GM23338 (cell line): ENCODE data around the gene SOAT1. TPM values are rescaled to one million over a fixed set of nuclear protein-coding genes. Genes with fewer than 3 reads are reported as not detected.

Source experiments
- ATAC-seq: fragments of 200-7000 bp; cut with Tn5 transposase; 3 replicates; pipeline ENCODE4 v1.9.1; 2020
- DNase-seq: peaks from one replicate; pipeline ENCODE4 v3.0.0-alpha.2; 2015; ENCODE audit warnings: low spot score
- H2AFZ ChIP-seq: fragments of 200-600 bp; sonication (generic); 2 replicates; pipeline ENCODE4 v1.8.0; 2016; ENCODE audit warnings: antibody characterized with exemption, mild to moderate bottlenecking, moderate library complexity
- H3F3A ChIP-seq: fragments of 200-600 bp; sonication (generic); replicated peaks from 2 replicates; pipeline ENCODE4 v1.8.0; 2017; ENCODE audit warnings: antibody characterized with exemption, mixed run types, low read depth
- H3K27ac ChIP-seq: fragments of 200-600 bp; sonication (generic); 2 replicates; pipeline ENCODE4 v1.6.1; 2016; ENCODE audit warnings: low read depth
- H3K27me3 ChIP-seq: fragments of 200-600 bp; sonication (generic); 2 replicates; pipeline ENCODE4 v1.8.0; 2016; ENCODE audit warnings: mild to moderate bottlenecking, mixed run types, moderate library complexity; ENCODE audit not compliant: insufficient read depth
- H3K36me3 ChIP-seq: fragments of 200-600 bp; sonication (generic); 2 replicates; pipeline ENCODE4 v1.8.0; 2016; ENCODE audit warnings: mild to moderate bottlenecking; ENCODE audit not compliant: insufficient read depth
- H3K4me1 ChIP-seq: fragments of 200-600 bp; sonication (generic); 2 replicates; pipeline ENCODE4 v1.8.0; 2016; ENCODE audit warnings: mild to moderate bottlenecking, moderate library complexity; ENCODE audit not compliant: insufficient read depth
- H3K4me2 ChIP-seq: fragments of 200-600 bp; sonication (generic); 2 replicates; pipeline ENCODE4 v1.7.1; 2017; ENCODE audit warnings: mixed run types
- H3K4me3 ChIP-seq: fragments of 200-600 bp; sonication (generic); 2 replicates; pipeline ENCODE4 v1.6.1; 2016; ENCODE audit warnings: mixed run types
- H3K79me2 ChIP-seq: fragments of 200-600 bp; sonication (generic); replicated peaks from 2 replicates; pipeline ENCODE4 v1.8.0; 2017; ENCODE audit warnings: mild to moderate bottlenecking; ENCODE audit not compliant: insufficient read depth
- H3K9me2 ChIP-seq: fragments of 200-600 bp; sonication (generic); 2 replicates; pipeline ENCODE4 v1.8.0; 2017; ENCODE audit not compliant: insufficient read depth
- H4K20me1 ChIP-seq: fragments of 200-600 bp; sonication (generic); replicated peaks from 2 replicates; pipeline ENCODE4 v1.8.0; 2017; ENCODE audit warnings: mild to moderate bottlenecking; ENCODE audit not compliant: insufficient read depth
- H3K27ac Mint-ChIP-seq: 2 replicates; pipeline ENCODE4 v1.8.0; 2020; ENCODE audit warnings: inconsistent platforms, mild to moderate bottlenecking, moderate library complexity, mixed read lengths
- H3K27me3 Mint-ChIP-seq: 3 replicates; pipeline ENCODE4 v1.8.0; 2022; ENCODE audit warnings: low read depth, mild to moderate bottlenecking, moderate library complexity, mixed read lengths, inconsistent platforms; ENCODE audit not compliant: insufficient read depth, poor library complexity
- H3K36me3 Mint-ChIP-seq: 3 replicates; pipeline ENCODE4 v1.8.0; 2021; ENCODE audit warnings: low read depth, mild to moderate bottlenecking, inconsistent platforms, moderate library complexity, mixed read lengths
- H3K4me1 Mint-ChIP-seq: 3 replicates; pipeline ENCODE4 v1.8.0; 2020; ENCODE audit warnings: mild to moderate bottlenecking, inconsistent platforms, mixed read lengths
- H3K4me3 Mint-ChIP-seq: 3 replicates; pipeline ENCODE4 v1.8.0; 2021; ENCODE audit warnings: moderate library complexity, mild to moderate bottlenecking, inconsistent platforms, mixed read lengths
- H3K9me3 Mint-ChIP-seq: 3 replicates; pipeline ENCODE4 v1.8.0; 2020; ENCODE audit warnings: moderate library complexity, mild to moderate bottlenecking, inconsistent platforms, mixed read lengths
- CTCF ChIP-seq, 2 experiments: fragments of 200-600 bp in 1 of 2; sonication (generic) in 1 of 2; conservative IDR thresholded peaks; 2 replicates each; pipeline versions ENCODE4 v1.5.1 to v1.6.1; 2016 to 2017; ENCODE audit warnings: antibody characterized with exemption in 2 of 2, low read depth in 2 of 2, mild to moderate bottlenecking in 2 of 2, moderate library complexity in 1 of 2
- ETS1 ChIP-seq: IDR thresholded peaks from 2 replicates; pipeline ENCODE4 v1.6.1; 2016; ENCODE audit warnings: antibody characterized with exemption
- EZH2 ChIP-seq: fragments of 200-600 bp; sonication (generic); IDR thresholded peaks from one replicate; pipeline ENCODE4 v1.8.0; 2017; ENCODE audit warnings: antibody characterized with exemption, mild to moderate bottlenecking, low read depth; ENCODE audit not compliant: unreplicated experiment
- EZH2phosphoT487 ChIP-seq: fragments of 200-600 bp; sonication (generic); IDR thresholded peaks from one replicate; pipeline ENCODE4 v1.8.1; 2018; ENCODE audit warnings: antibody characterized with exemption; ENCODE audit not compliant: unreplicated experiment
- JUNB ChIP-seq: IDR thresholded peaks from one replicate; pipeline ENCODE4 v1.6.1; 2016; ENCODE audit warnings: antibody characterized with exemption; ENCODE audit not compliant: unreplicated experiment
- REST ChIP-seq: IDR thresholded peaks from one replicate; pipeline ENCODE4 v1.6.1; 2018; ENCODE audit warnings: antibody characterized with exemption; ENCODE audit not compliant: unreplicated experiment
- STAT1 ChIP-seq: IDR thresholded peaks from one replicate; pipeline ENCODE4 v1.6.1; 2016; ENCODE audit warnings: antibody characterized with exemption; ENCODE audit not compliant: unreplicated experiment
- ZNF114 ChIP-seq: fragments of 250-450 bp; sonication (Bioruptor Pico); IDR thresholded peaks from 2 replicates; pipeline ENCODE4 v1.5.0; 2020; ENCODE audit warnings: mild to moderate bottlenecking, moderate library complexity
- ZNF331 ChIP-seq: fragments of 250-450 bp; sonication (Bioruptor Pico); IDR thresholded peaks from 2 replicates; pipeline ENCODE4 v1.5.0; 2020; ENCODE audit warnings: low read depth, mild to moderate bottlenecking, moderate library complexity
- polyA plus RNA-seq: library from polyadenylated mRNA; unstranded; fragments of >200 nt; fragmentation: Nextera tagmentation; extraction: Ambion mirVana; gene quantifications from 2 replicates; pipeline ENCODE4 v1.2.1, GENCODE V29; 2016
- total RNA-seq: library from RNA; depleted of rRNA; stranded (reverse); fragments of >200 nt; shearing (Covaris generic); gene quantifications from 2 replicates; pipeline ENCODE4 v1.2.3, GENCODE V29; 2014

SOAT1 gene
- total and polyA plus RNA-seq, 2 experiments from 2014 or later = 1.3 to 2.6 TPM

GRCh38 chr1:179310721-179311120, 17.1 kb downstream of the SOAT1 start (continued):
- TF ChIP-seq STAT1 (no peak), ZNF114 (CRISPR knock-in tag) (no peak), EZH2phosphoT487 (no peak), ETS1 (no peak), ZNF331 (CRISPR knock-in tag) (no peak), REST (no peak), JUNB (no peak), EZH2 (no peak), CTCF (conservative IDR thresholded peaks at IDR 0.05; ENCODE audit: low read depth in 2 of 2) (no peak)

GRCh38 chr1:179311149-179311700, 17.6 kb downstream of the SOAT1 start:
- H3K4me1 Mint-ChIP-seq = no peaks in the 10 kb centered on the region
- H3K36me3 Mint-ChIP-seq = no peaks in the 10 kb centered on the region
- H3K4me3 ChIP-seq = no peak overlapping the region
- no peak overlapping the region for H2AFZ ChIP-seq
- DNase-seq (no peak), ATAC-seq (no peak)
- no peak overlapping the region for H3K27ac Mint-ChIP-seq
- H3K4me2 ChIP-seq = no peak overlapping the region
- no peak overlapping the region for H3K4me3 Mint-ChIP-seq
- no peaks in the 10 kb centered on the region for H3K9me3 Mint-ChIP-seq
- H3K36me3 ChIP-seq = no peaks in the 10 kb centered on the region
- H3K27me3 ChIP-seq = no peaks in the 10 kb centered on the region
- H3K79me2 ChIP-seq = no peaks in the 10 kb centered on the region
- no peaks in the 10 kb centered on the region for H3F3A ChIP-seq
- no peaks in the 10 kb centered on the region; the same call in 1 of the 2 replicates for H4K20me1 ChIP-seq
- H3K27me3 Mint-ChIP-seq = peaks cover 4% of the 10 kb centered on the region
- no peaks in the 10 kb centered on the region for H3K9me2 ChIP-seq
- no peak overlapping the region for H3K27ac ChIP-seq
- no peaks in the 10 kb centered on the region for H3K4me1 ChIP-seq
- TF ChIP-seq EZH2 (no peak), ETS1 (no peak), STAT1 (no peak), CTCF (conservative IDR thresholded peaks at IDR 0.05; ENCODE audit: low read depth in 2 of 2) (no peak), ZNF331 (CRISPR knock-in tag) (no peak)
